ENCODE results near the gene FYB1.
"Not testable (repeated sequence)": the region's sequence is repeated elsewhere in the genome, so short reads cannot be mapped to it uniquely, and the experiment has no call there.

Gene FYB1

DNA sequence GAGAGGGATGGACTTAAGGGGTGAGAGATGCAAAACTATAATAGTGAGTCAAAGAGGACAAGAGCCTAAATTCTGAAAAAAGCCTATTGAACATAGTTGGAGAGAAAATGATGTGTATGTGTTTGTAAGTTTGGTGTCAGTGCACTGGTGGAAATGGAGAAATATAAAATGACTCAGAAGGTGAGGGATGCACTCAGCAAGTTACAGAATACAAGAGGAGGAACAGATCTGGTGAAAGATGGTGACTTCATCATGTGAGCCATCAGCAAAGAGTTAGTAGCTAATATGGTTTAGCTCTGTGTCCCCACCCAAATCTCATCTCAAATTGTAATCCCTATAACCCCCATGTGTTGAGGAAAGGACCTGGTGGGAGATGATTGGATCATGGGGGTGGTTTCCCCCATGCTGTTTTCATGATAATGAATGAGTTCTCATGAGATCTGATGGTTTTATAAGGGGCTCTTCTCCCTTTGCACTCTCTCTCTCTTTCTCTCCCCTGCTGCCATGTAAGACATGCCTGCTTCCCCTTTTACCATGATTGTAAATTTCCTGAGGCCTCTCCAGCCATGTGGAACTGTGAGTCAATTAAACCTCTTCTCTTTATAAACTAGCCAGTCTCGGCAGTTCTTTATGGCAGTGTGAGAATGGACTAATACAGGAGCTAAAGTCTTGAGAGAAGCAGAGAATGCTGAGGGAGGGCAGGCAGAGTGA, 30.4 kb upstream of the FYB1 start:
- no peaks in the 10 kb centered on the region for H3K27me3 ChIP-seq (ENCODE audit: control insufficient read depth, insufficient read depth, low read length)
- no peaks in the 10 kb centered on the region for H3K9me3 ChIP-seq (ENCODE audit: control insufficient read depth, insufficient read depth, low read length)
- no peak overlapping the region for H3K9ac ChIP-seq (ENCODE audit: low read depth, low read length)
- H3K4me3 ChIP-seq (ENCODE audit: low read depth, low read length): no peak overlapping the region
- H3K4me1 ChIP-seq (ENCODE audit: control insufficient read depth, insufficient read depth, low read length): no peaks in the 10 kb centered on the region
- no peaks in the 10 kb centered on the region for H3K36me3 ChIP-seq (ENCODE audit: control insufficient read depth, insufficient read depth, low read length)

DNA sequence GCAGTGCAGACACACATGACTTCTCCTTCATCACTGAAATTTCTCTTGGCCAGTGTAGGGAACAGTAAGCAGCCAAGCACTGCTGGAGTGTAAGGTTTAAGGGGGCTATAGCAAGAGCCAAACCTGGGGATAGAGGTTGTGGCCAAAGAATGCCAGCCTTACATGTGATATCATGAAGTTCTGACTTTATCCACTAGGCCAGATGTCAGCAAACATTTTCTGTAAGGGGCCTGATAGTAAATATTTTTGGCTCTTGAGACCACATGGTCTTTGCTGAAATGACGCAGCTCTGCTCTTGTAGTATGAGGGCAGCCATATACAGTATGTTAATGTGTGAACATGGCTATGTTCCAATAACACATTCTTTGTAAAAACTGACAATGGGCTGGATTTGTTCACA, 29.7 kb upstream of the FYB1 start:
- Histone ChIP-seq H3K4me3 (ENCODE audit: low read depth, low read length) (no peak overlapping the region), H3K4me1 (ENCODE audit: control insufficient read depth, insufficient read depth, low read length) (no peaks in the 10 kb centered on the region), H3K9me3 (ENCODE audit: control insufficient read depth, insufficient read depth, low read length) (no peaks in the 10 kb centered on the region), H3K27me3 (ENCODE audit: control insufficient read depth, insufficient read depth, low read length) (no peaks in the 10 kb centered on the region), H3K9ac (ENCODE audit: low read depth, low read length) (no peak overlapping the region), H3K36me3 (ENCODE audit: control insufficient read depth, insufficient read depth, low read length) (no peaks in the 10 kb centered on the region)

DNA sequence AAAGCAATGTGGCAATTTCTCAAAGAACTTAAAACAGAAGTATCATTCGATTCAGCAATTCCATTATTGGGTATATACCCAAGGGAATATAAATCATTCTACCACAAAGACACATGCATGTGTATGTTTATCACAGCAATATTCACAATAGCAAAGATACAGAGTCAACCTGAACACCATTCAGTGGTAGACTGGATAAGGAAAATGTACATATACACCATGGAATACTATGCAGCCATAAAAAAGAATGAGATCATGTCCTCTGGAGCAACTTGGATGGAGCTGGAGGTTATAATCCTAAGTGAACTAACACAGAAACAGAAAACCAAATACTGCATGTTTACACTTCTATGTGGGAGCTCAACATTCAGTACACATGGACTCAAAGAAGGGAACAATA, 21.4 kb upstream of the FYB1 start:
- Histone ChIP-seq H3K9ac (ENCODE audit: low read depth, low read length) (no peak overlapping the region), H3K4me3 (ENCODE audit: low read depth, low read length) (no peak overlapping the region), H3K36me3 (ENCODE audit: control insufficient read depth, insufficient read depth, low read length) (no peaks in the 10 kb centered on the region), H3K4me1 (ENCODE audit: control insufficient read depth, insufficient read depth, low read length) (no peaks in the 10 kb centered on the region), H3K27me3 (ENCODE audit: control insufficient read depth, insufficient read depth, low read length) (no peaks in the 10 kb centered on the region), H3K9me3 (ENCODE audit: control insufficient read depth, insufficient read depth, low read length) (no peaks in the 10 kb centered on the region)

DNA sequence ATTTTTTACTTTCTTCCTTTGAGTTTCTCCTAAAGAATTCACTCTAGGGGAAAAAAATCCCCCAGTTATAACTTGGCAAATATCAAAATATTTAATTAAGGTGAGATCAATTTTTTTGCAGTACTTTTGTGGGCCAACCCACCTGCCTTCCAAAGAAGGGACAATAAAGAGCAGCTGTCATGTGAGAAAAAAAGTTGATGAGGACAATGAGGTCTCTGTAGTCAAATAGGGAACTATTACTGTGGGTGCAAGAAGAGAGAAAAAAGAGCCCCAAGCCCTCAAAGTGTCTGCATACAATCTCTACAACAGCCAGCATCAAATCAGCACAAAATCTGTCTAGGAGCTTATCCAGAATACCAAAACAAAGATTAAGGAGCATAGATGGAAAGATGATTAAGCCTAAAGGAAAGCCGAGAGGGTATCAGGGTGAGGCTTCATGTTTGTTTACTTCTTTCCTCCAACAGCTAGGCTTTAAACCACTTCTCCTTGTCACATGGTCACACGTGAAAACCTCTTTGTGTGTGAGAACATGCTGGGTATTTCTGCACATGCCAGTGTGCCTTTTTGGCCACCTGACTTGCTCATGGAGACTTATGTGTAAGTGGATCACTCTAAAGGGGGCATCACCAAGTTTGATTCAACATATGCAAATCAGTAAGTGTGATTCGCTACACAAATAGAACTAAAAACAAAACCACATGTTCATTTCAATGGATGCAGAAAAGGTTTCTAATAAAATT, 19.2 kb upstream of the FYB1 start:
- H3K27me3 ChIP-seq (ENCODE audit: control insufficient read depth, insufficient read depth, low read length): no peaks in the 10 kb centered on the region
- no peak overlapping the region for H3K9ac ChIP-seq (ENCODE audit: low read depth, low read length)
- no peaks in the 10 kb centered on the region for H3K36me3 ChIP-seq (ENCODE audit: control insufficient read depth, insufficient read depth, low read length)
- H3K4me3 ChIP-seq (ENCODE audit: low read depth, low read length): no peak overlapping the region
- no peaks in the 10 kb centered on the region for H3K9me3 ChIP-seq (ENCODE audit: control insufficient read depth, insufficient read depth, low read length)
- H3K4me1 ChIP-seq (ENCODE audit: control insufficient read depth, insufficient read depth, low read length): no peaks in the 10 kb centered on the region

DNA sequence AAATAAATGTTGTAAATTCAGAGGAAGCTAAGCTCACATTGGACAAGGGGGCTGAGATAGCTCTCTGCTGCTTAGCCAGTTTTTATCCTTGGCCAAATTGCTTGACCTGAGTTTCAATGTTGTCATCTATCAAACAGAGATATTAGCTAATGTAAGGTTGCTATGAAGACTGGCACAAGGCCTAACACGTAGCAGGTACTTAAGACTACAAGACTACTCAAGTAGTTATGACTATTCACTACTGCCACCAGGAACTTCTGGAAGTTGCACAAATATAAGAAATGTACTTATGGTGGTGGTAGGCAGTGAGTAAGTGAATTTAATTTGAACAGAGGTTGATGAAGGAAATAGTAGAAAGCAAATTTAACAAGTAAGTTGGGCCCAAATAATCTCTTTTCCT, 17.4 kb upstream of the FYB1 start:
- Histone ChIP-seq H3K36me3 (ENCODE audit: control insufficient read depth, insufficient read depth, low read length) (no peaks in the 10 kb centered on the region), H3K4me3 (ENCODE audit: low read depth, low read length) (no peak overlapping the region), H3K4me1 (ENCODE audit: control insufficient read depth, insufficient read depth, low read length) (no peaks in the 10 kb centered on the region), H3K27me3 (ENCODE audit: control insufficient read depth, insufficient read depth, low read length) (no peaks in the 10 kb centered on the region), H3K9me3 (ENCODE audit: control insufficient read depth, insufficient read depth, low read length) (no peaks in the 10 kb centered on the region), H3K9ac (ENCODE audit: low read depth, low read length) (no peak overlapping the region)

DNA sequence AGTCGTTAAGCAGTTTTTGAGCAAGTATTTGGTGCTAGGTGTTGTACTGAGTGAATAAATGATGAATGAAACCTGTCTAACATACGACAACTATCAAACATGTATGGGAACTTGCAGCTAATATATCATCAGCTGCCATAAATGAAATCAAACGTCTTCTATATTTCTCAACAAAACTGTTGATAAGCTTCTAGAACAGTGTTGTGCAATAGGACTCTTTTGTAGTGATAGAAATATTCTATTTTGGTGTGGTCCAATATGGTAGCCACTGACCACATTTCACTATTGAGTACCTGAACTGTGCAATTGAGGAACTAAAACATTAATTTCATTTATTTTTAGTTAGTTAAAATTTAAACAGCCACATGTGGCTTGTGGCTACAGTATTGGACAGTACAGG, 16.3 kb upstream of the FYB1 start:
- Histone ChIP-seq H3K4me3 (ENCODE audit: low read depth, low read length) (no peak overlapping the region), H3K9me3 (ENCODE audit: control insufficient read depth, insufficient read depth, low read length) (no peaks in the 10 kb centered on the region), H3K9ac (ENCODE audit: low read depth, low read length) (no peak overlapping the region), H3K4me1 (ENCODE audit: control insufficient read depth, insufficient read depth, low read length) (no peaks in the 10 kb centered on the region), H3K36me3 (ENCODE audit: control insufficient read depth, insufficient read depth, low read length) (no peaks in the 10 kb centered on the region), H3K27me3 (ENCODE audit: control insufficient read depth, insufficient read depth, low read length) (no peaks in the 10 kb centered on the region)

DNA sequence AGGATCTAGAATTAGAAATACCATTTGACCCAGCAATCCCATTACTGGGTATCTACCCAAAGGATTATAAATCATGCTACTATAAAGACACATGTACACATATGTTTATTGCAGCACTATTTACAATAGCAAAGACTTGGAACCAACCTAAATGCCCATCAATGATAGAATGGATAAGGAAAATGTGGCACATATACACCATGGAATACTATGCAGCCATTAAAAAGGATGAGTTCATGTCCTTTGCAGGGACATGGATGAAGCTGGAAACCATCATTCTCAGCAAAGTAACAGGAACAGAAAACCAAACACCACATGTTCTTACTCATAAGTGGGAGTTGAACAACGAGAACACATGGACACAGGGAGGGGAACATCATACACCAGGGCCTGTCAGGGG, 15.1 kb upstream of the FYB1 start:
- H3K9ac ChIP-seq (ENCODE audit: low read depth, low read length); H3K27me3 ChIP-seq (ENCODE audit: control insufficient read depth, insufficient read depth, low read length); H3K4me3 ChIP-seq (ENCODE audit: low read depth, low read length); H3K9me3 ChIP-seq (ENCODE audit: control insufficient read depth, insufficient read depth, low read length); H3K4me1 ChIP-seq (ENCODE audit: control insufficient read depth, insufficient read depth, low read length); H3K36me3 ChIP-seq (ENCODE audit: control insufficient read depth, insufficient read depth, low read length): not testable (repeated sequence)

DNA sequence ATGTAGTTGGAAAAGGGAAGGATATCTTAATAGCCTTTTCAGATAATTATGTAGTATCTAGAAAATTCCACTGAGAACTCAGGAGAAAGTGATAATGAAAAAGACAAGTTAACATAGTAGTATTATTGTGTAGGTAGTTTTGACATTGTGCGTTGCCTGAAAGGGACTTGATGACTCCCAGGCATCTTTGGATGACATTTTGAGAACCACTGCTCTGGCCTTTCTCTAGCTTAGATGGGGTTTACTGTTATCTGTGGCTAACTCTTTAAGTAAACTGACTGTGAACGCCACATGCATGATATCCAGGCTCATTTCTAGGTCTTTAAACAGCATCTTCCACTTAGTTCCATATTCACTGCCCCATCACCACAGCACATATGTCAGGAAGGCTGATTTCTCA, 14.4 kb upstream of the FYB1 start:
- Histone ChIP-seq H3K27me3 (ENCODE audit: control insufficient read depth, insufficient read depth, low read length) (no peaks in the 10 kb centered on the region), H3K9me3 (ENCODE audit: control insufficient read depth, insufficient read depth, low read length) (no peaks in the 10 kb centered on the region), H3K36me3 (ENCODE audit: control insufficient read depth, insufficient read depth, low read length) (no peaks in the 10 kb centered on the region), H3K4me3 (ENCODE audit: low read depth, low read length) (no peak overlapping the region), H3K9ac (ENCODE audit: low read depth, low read length) (no peak overlapping the region), H3K4me1 (ENCODE audit: control insufficient read depth, insufficient read depth, low read length) (no peaks in the 10 kb centered on the region)

DNA sequence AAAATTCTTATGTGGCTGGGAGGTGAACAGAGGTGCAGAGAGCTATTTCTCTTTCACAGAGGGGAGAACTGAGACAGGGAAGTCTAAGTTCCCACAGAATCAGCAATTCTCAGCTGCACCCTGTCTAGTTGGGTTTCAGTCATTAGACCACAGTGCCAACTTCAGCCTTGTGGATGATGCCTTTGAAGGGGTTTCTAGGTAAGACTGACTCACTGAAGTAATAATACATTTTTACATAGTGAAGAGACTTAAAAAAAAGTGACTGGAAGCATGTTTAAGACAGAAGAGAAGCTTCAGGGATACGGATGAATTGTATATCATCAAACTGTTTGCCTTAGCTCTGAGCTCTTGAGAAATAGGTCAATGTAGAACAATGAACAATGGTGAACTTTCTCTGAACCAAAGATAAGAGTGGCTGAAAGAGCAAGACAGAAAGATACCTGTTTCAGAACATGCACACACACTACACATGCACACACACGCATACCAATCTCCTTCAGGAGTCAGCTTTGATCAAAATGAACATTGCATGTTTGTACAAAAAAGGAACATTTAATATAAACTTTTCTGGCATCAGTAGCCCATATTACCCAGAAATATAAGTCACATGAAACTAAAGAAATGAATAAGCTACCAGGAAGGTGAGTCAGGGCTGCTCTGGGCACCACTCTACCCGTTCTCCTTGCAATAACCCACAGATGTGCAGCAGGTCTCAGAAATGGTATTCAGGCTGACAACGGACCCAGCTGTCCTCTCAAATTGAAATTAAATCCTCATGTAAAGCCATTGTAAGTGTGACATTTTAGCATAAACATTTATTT, 12.6 kb upstream of the FYB1 start:
- no peak overlapping the region for H3K4me3 ChIP-seq (ENCODE audit: low read depth, low read length)
- H3K27me3 ChIP-seq (ENCODE audit: control insufficient read depth, insufficient read depth, low read length): no peaks in the 10 kb centered on the region
- H3K36me3 ChIP-seq (ENCODE audit: control insufficient read depth, insufficient read depth, low read length): no peaks in the 10 kb centered on the region
- no peaks in the 10 kb centered on the region for H3K4me1 ChIP-seq (ENCODE audit: control insufficient read depth, insufficient read depth, low read length)
- no peak overlapping the region for H3K9ac ChIP-seq (ENCODE audit: low read depth, low read length)
- H3K9me3 ChIP-seq (ENCODE audit: control insufficient read depth, insufficient read depth, low read length): no peaks in the 10 kb centered on the region

DNA sequence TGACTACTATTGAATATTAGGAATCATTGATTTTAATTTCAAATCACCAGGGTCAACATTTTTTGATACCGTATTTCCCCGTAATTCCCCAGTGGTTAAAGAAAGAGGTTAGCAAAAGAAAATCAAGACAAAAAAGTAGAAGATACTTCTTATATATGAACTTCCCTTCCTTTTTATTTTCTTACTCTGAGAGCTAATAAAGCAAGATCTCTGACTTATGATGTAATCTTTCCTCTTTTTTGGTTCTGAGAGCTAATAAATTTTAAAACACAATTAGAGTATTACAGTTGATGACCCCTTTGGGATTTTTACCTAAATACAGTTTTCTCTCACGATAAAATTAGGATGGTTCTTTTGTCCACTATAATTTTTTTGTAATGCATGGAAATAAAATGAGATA, 9.2 kb upstream of the FYB1 start:
- Histone ChIP-seq H3K27me3 (ENCODE audit: control insufficient read depth, insufficient read depth, low read length) (no peaks in the 10 kb centered on the region), H3K4me1 (ENCODE audit: control insufficient read depth, insufficient read depth, low read length) (no peaks in the 10 kb centered on the region), H3K9me3 (ENCODE audit: control insufficient read depth, insufficient read depth, low read length) (no peaks in the 10 kb centered on the region), H3K4me3 (ENCODE audit: low read depth, low read length) (no peak overlapping the region), H3K9ac (ENCODE audit: low read depth, low read length) (no peak overlapping the region), H3K36me3 (ENCODE audit: control insufficient read depth, insufficient read depth, low read length) (no peaks in the 10 kb centered on the region)

DNA sequence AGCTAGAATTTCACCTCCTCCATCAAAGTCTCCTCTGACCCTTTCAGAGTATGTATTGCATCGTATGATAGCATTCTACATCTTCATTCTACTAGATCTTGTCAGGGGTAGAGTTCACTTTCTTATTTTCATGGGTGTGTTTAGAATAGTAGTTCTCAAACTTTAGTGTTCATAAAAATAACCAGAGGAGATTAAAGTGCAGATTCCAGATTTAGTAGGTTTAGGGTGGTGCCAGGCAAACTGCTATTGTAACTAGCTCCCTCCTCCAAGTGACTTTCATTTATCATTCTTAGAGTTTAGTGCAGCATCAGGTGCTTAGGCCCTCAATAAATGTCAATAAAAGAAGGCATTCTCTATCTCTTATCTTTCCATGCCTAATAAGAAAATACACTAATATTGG, 7.2 kb upstream of the FYB1 start:
- no peaks in the 10 kb centered on the region for H3K27me3 ChIP-seq (ENCODE audit: control insufficient read depth, insufficient read depth, low read length)
- no peaks in the 10 kb centered on the region for H3K9me3 ChIP-seq (ENCODE audit: control insufficient read depth, insufficient read depth, low read length)
- no peak overlapping the region for H3K4me3 ChIP-seq (ENCODE audit: low read depth, low read length)
- no peaks in the 10 kb centered on the region for H3K36me3 ChIP-seq (ENCODE audit: control insufficient read depth, insufficient read depth, low read length)
- no peak overlapping the region for H3K9ac ChIP-seq (ENCODE audit: low read depth, low read length)
- no peaks in the 10 kb centered on the region for H3K4me1 ChIP-seq (ENCODE audit: control insufficient read depth, insufficient read depth, low read length)

DNA sequence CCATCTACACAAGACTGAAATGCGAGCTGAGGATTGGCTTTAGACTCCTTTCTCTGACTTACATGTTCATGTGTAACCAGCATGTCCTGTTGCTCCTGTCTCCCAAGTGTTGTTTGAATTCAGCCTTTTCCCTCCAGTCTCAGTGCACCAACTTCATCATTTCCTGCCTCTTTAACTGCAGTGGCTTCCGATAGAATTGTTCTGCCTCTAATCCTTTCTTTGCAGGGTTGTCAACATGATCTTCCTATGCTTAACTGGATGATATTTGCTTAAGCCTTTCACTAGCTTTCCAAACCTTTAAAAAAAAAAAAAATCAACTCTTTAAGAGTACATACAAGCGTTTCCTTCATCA, 6.7 kb upstream of the FYB1 start:
- H3K4me1 ChIP-seq (ENCODE audit: control insufficient read depth, insufficient read depth, low read length): no peaks in the 10 kb centered on the region
- no peak overlapping the region for H3K9ac ChIP-seq (ENCODE audit: low read depth, low read length)
- H3K9me3 ChIP-seq (ENCODE audit: control insufficient read depth, insufficient read depth, low read length): no peaks in the 10 kb centered on the region
- no peaks in the 10 kb centered on the region for H3K36me3 ChIP-seq (ENCODE audit: control insufficient read depth, insufficient read depth, low read length)
- H3K27me3 ChIP-seq (ENCODE audit: control insufficient read depth, insufficient read depth, low read length): no peaks in the 10 kb centered on the region
- H3K4me3 ChIP-seq (ENCODE audit: low read depth, low read length): no peak overlapping the region

All from iPS-15b (cell line).